ENCODE measurements around the gene ARHGAP10.
"Not testable (repeated sequence)": the region's sequence is repeated elsewhere in the genome, so short reads cannot be mapped to it uniquely, and the experiment has no call there.

ARHGAP10 gene

GRCh38 chr4:147885216-147885615, 153.3 kb downstream of the ARHGAP10 start:
- not testable (repeated sequence) for DNase-seq (ENCODE audit: extremely low read depth in 1 of 2, low read depth in 1 of 2)

- DNase-seq (ENCODE audit: extremely low read depth in 1 of 2, low read depth in 1 of 2) = no peak
These were observed 159.7 kb downstream of the ARHGAP10 start for GRCh38 chr4:147891476-147892115.

GRCh38 chr4:147899512-147899911, 167.6 kb downstream of the ARHGAP10 start:
- no peak for DNase-seq (ENCODE audit: extremely low read depth in 1 of 2, low read depth in 1 of 2)

GRCh38 chr4:147901388-147901787, 169.5 kb downstream of the ARHGAP10 start:
- no peak for DNase-seq (ENCODE audit: extremely low read depth in 1 of 2, low read depth in 1 of 2)

GRCh38 chr4:147901916-147902315, 170.0 kb downstream of the ARHGAP10 start:
- no peak for DNase-seq (ENCODE audit: extremely low read depth in 1 of 2, low read depth in 1 of 2)

- DNase-seq (ENCODE audit: extremely low read depth in 1 of 2, low read depth in 1 of 2) = no peak
These were observed 177.3 kb downstream of the ARHGAP10 start for GRCh38 chr4:147909225-147909624.

GRCh38 chr4:147910315-147910714, 178.4 kb downstream of the ARHGAP10 start:
- DNase-seq (ENCODE audit: extremely low read depth in 1 of 2, low read depth in 1 of 2) = no peak

- not testable (repeated sequence) for DNase-seq (ENCODE audit: extremely low read depth in 1 of 2, low read depth in 1 of 2)
These were observed 180.2 kb downstream of the ARHGAP10 start for GRCh38 chr4:147912106-147912505.

- no peak for DNase-seq (ENCODE audit: extremely low read depth in 1 of 2, low read depth in 1 of 2)
These were observed 181.2 kb downstream of the ARHGAP10 start for GRCh38 chr4:147913137-147913536.

- DNase-seq (ENCODE audit: extremely low read depth in 1 of 2, low read depth in 1 of 2) = no peak
These were observed 184.5 kb downstream of the ARHGAP10 start for GRCh38 chr4:147916351-147916750.

- no peak for DNase-seq (ENCODE audit: extremely low read depth in 1 of 2, low read depth in 1 of 2)
These were observed 191.5 kb downstream of the ARHGAP10 start for GRCh38 chr4:147923381-147923780.

- no peak for DNase-seq (ENCODE audit: extremely low read depth in 1 of 2, low read depth in 1 of 2)
These were observed 192.0 kb downstream of the ARHGAP10 start for GRCh38 chr4:147923854-147924253.

- no peak for DNase-seq (ENCODE audit: extremely low read depth in 1 of 2, low read depth in 1 of 2)
These were observed 192.9 kb downstream of the ARHGAP10 start for GRCh38 chr4:147924604-147925412.

GRCh38 chr4:147927377-147928137, 195.7 kb downstream of the ARHGAP10 start:
- no peak for DNase-seq (ENCODE audit: extremely low read depth in 1 of 2, low read depth in 1 of 2)

- DNase-seq (ENCODE audit: extremely low read depth in 1 of 2, low read depth in 1 of 2) = no peak
These were observed 196.5 kb downstream of the ARHGAP10 start for GRCh38 chr4:147928400-147928799.

- no peak for DNase-seq (ENCODE audit: extremely low read depth in 1 of 2, low read depth in 1 of 2)
These were observed 197.9 kb downstream of the ARHGAP10 start for GRCh38 chr4:147929746-147930145.

- DNase-seq (ENCODE audit: extremely low read depth in 1 of 2, low read depth in 1 of 2) = no peak
These were observed 201.4 kb downstream of the ARHGAP10 start for GRCh38 chr4:147933316-147933715.

- DNase-seq (ENCODE audit: extremely low read depth in 1 of 2, low read depth in 1 of 2) = no peak
These were observed 201.9 kb downstream of the ARHGAP10 start for GRCh38 chr4:147933779-147934178.

- no peak for DNase-seq (ENCODE audit: extremely low read depth in 1 of 2, low read depth in 1 of 2)
These were observed 206.6 kb downstream of the ARHGAP10 start for GRCh38 chr4:147938496-147938895.

GRCh38 chr4:147940171-147940570, 208.3 kb downstream of the ARHGAP10 start:
- no peak for DNase-seq (ENCODE audit: extremely low read depth in 1 of 2, low read depth in 1 of 2)

- DNase-seq (ENCODE audit: extremely low read depth in 1 of 2, low read depth in 1 of 2) = no peak
These were observed 209.5 kb downstream of the ARHGAP10 start for GRCh38 chr4:147941373-147941772.

- no peak for DNase-seq (ENCODE audit: extremely low read depth in 1 of 2, low read depth in 1 of 2)
These were observed 210.8 kb downstream of the ARHGAP10 start for GRCh38 chr4:147942729-147943128.

Measured in stimulated activated CD8-positive, alpha-beta memory T cell treated with anti-CD3 and anti-CD28 coated beads, Interleukin-7, amount 100 ng/mL, for 48 hours (primary cell).